HG03469 (cell line): Measurements from ENCODE around the gene MYH9.

ENCODE experiments used
- ATAC-seq: cut with Tn5 transposase; IDR thresholded peaks from one replicate; pipeline ENCODE4 v1.9.1; 2021; ENCODE audit warnings: mild to moderate bottlenecking, moderate library complexity, moderate number of reproducible peaks; ENCODE audit not compliant: unreplicated experiment

Gene MYH9

DNA sequence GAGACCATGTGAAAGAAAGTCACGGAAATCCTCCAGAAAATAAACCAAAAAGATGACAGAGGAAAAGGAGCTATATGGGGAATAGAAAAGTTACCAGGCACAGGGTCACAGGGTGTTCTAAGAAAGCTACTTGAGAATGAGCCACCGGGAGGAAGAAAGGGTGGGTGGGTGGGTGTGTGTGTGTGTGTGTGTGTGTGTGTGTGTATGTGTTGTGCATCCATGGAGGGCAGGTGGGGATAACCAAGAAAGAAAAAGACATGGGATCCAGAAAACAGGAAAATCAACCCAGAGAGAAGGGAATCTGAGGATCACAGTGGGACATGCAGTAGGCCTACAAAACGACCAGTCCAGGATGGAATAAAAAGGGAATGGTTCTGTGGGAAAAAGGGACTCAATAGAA lies 152.2 kb downstream of the MYH9 start:
- no peak for ATAC-seq

DNA sequence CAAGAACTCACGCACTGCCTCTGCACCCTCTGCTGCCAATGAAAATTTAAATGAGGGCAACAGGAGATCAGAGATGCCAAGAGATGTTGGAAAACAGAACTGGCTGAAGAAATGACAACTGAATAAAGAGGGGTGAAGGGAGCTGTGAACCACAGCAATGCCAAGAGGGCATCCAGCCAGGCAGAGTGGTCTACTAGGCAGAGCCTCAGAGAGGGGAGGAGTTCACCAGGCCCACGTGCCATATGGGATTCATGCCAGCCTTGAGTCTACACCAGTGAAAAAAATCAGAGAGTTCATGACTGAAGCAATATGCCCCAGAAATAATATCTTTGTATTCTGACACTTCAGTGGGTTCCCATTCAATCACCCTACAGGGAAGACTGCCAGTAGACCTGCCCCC lies 152.8 kb downstream of the MYH9 start:
- ATAC-seq = no peak

DNA sequence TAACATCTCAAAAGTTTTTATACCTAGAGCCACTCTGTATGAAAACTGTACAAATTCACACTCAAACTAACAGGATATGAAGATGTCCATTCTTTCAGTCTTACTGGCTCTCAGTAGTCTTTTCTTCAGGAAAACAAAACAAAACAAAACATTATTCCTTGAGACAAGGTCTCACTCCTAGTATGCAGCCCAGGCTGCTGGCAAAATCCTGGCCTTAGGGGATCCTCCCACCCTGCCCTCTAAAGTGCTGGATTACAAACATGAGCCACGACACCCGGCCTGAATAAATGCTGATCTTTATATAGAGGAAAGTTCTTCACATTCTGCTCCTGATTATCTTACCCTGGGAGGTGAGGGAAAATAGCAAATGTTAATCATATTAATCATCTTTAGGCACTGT lies 153.6 kb downstream of the MYH9 start:
- no peak for ATAC-seq

DNA sequence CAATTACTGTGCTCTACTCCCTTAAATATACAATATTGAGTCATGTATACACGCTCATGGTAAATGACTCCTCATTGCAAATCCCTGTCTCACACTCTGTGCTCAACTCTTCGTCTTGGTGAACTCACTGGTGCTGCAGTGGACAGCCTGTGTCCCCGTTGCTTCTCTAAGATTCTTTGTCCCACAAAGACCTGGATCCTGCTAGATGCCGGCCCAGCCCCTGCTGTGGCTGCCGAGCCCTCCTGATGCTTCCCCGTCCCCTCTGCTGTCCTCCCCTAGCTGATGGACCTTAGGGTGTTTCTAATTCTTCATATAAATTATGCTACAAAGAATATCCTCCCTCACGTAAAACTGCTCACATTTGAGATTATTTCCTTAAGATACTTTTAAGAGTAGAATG lies 154.0 kb downstream of the MYH9 start:
- ATAC-seq = no peak

DNA sequence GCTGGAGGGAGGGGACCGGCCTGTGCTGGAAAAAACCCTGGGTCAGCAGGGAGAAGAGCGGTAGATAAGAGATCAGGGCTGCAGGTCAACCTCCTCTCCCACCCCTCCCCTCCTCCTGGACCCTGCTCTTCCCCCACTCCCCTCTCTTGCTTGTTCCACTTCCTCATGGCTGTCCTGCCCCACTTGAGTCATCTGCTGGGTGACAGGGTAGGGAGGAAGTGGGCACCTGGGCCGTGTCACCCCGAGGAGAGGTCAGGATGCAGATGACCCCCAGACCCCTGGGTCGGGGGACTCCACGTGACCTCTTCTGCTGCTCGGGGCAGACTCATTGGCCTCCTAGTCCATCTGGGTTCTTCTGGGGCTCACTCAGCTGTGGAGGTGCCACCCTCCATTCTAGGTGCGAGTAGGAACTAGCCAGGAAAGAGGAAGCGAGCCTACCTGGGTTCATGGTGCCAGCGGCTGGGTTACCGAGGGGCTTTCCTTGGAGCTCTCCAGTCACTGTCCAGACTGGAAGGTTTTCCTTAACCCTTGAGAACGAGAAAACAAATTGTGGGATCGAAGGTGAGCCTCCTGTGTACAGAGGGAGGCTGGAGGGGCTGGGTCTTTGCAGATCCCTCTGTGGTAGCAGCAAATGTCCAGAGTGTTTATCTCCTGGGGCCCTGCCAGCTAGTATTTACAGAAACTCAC lies 154.9 kb downstream of the MYH9 start:
- ATAC-seq = no peak
